DOHH2 (cell line): ENCODE measurements around the gene ZNF507.

Experiments used
- H3F3A ChIP-seq: fragments of 200-600 bp; sonication (generic), shearing (Covaris generic); 2 replicates; pipeline ENCODE4 v1.6.0; 2016; ENCODE audit warnings: antibody characterized with exemption, mild to moderate bottlenecking; ENCODE audit not compliant: control insufficient read depth, insufficient read depth
- H3K27ac ChIP-seq: fragments of 200-600 bp; sonication (generic); 2 replicates; pipeline ENCODE4 v1.5.1; 2014; ENCODE audit warnings: low read depth, mild to moderate bottlenecking, low read length, moderate library complexity
- H3K27me3 ChIP-seq: fragments of 200-600 bp; sonication (generic); 2 replicates; pipeline ENCODE4 v1.6.1; 2014; ENCODE audit warnings: mild to moderate bottlenecking, low read length, mixed read lengths; ENCODE audit not compliant: control insufficient read depth
- H3K36me3 ChIP-seq: fragments of 200-600 bp; sonication (generic); 2 replicates; pipeline ENCODE4 v1.6.1; 2014; ENCODE audit warnings: mild to moderate bottlenecking, low read length, moderate library complexity, mixed read lengths; ENCODE audit not compliant: control insufficient read depth
- H3K4me1 ChIP-seq: fragments of 200-600 bp; sonication (generic); 2 replicates; pipeline ENCODE4 v1.6.1; 2014; ENCODE audit warnings: mild to moderate bottlenecking, low read length, mixed read lengths; ENCODE audit not compliant: control insufficient read depth
- H3K4me2 ChIP-seq: fragments of 200-600 bp; sonication (generic); 2 replicates; pipeline ENCODE4 v1.6.0; 2014; ENCODE audit warnings: mild to moderate bottlenecking, low read length, moderate library complexity
- H3K4me3 ChIP-seq: fragments of 200-600 bp; sonication (generic); 2 replicates; pipeline ENCODE4 v1.5.1; 2014; ENCODE audit warnings: mild to moderate bottlenecking, low read length, mixed read lengths
- H3K79me2 ChIP-seq: fragments of 200-600 bp; sonication (generic); 2 replicates; pipeline ENCODE4 v1.6.1; 2014; ENCODE audit warnings: mild to moderate bottlenecking, low read length, mixed read lengths; ENCODE audit not compliant: control insufficient read depth
- H3K9me2 ChIP-seq: fragments of 200-600 bp; sonication (generic); replicated peaks from 2 replicates; pipeline ENCODE4 v1.6.1; 2014; ENCODE audit warnings: mild to moderate bottlenecking, low read length, mixed read lengths; ENCODE audit not compliant: control insufficient read depth
- H3K9me3 ChIP-seq: fragments of 200-600 bp; sonication (generic); 2 replicates; pipeline ENCODE4 v1.6.1; 2014; ENCODE audit warnings: antibody characterized with exemption, low read length, mixed read lengths; ENCODE audit not compliant: control insufficient read depth, insufficient read depth
- H4K20me1 ChIP-seq: fragments of 200-600 bp; sonication (generic); 2 replicates; pipeline ENCODE4 v1.6.0; 2014; ENCODE audit warnings: low read depth, mild to moderate bottlenecking, antibody characterized with exemption, low read length, moderate library complexity; ENCODE audit not compliant: control insufficient read depth, insufficient read depth
- CTCF ChIP-seq: fragments of 200-600 bp; sonication (generic); IDR thresholded peaks from one replicate; pipeline ENCODE4 v1.5.1; 2014; ENCODE audit warnings: antibody characterized with exemption, mild to moderate bottlenecking, low read depth, low read length; ENCODE audit not compliant: poor library complexity, severe bottlenecking
- EZH2phosphoT487 ChIP-seq: fragments of 200-600 bp; sonication (generic); IDR thresholded peaks from 2 replicates; pipeline ENCODE4 v1.6.1; 2017; ENCODE audit warnings: borderline replicate concordance, mild to moderate bottlenecking, antibody characterized with exemption, low read length, moderate library complexity, mixed read lengths

Gene ZNF507

DNA sequence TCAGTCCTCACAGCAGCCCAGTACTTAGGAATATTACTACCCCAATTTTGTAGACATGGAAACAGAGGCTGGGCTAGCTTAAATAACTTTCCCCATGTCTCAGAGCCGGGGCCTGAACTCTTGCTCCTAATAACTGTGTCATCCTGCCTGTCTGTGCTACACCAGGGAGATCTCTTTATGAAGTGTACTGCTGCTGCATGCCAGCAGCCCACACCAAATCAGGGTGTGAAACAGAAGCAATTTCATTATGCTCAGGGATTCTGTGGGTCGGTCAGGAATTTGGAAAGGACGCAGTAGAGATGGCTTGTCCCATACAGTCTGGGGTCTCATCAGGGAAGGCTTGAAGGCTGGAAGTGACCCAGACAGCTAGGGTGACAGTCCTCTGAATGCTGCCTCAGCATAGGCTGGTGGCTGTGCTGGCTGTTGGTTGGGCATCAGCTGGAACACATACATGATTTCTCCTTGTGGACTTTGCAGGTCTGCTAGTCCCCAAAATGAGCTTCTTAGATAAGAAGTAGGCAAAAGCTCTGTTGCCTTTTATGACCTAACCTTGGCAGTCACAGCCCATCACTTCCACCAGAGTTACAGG lies 22.6 kb downstream of the ZNF507 start:
- Histone ChIP-seq H3K27ac (no peak overlapping the region), H3K4me1 (no peaks in the 10 kb centered on the region), H3K27me3 (no peaks in the 10 kb centered on the region), H3K36me3 (peaks cover 77% of the 10 kb centered on the region), H3F3A (no peaks in the 10 kb centered on the region), H3K9me2 (no peaks in the 10 kb centered on the region), H4K20me1 (0 out of 2 replicates have a peak, but pooled peaks cover 5% of the 10 kb centered on the region), H3K4me3 (no peak overlapping the region), H3K79me2 (peaks cover 80% of the 10 kb centered on the region), H3K4me2 (no peak overlapping the region), H3K9me3 (no peaks in the 10 kb centered on the region)
- no peak for TF ChIP-seq EZH2phosphoT487
- no peak for TF ChIP-seq CTCF

GRCh38 chr19:32368787-32369186 lies 23.4 kb downstream of the ZNF507 start:
- Histone ChIP-seq H3F3A (no peaks in the 10 kb centered on the region), H3K79me2 (peaks cover 76% of the 10 kb centered on the region), H4K20me1 (0 out of 2 replicates have a peak, but pooled peaks cover 5% of the 10 kb centered on the region), H3K4me1 (no peaks in the 10 kb centered on the region), H3K36me3 (peaks cover 77% of the 10 kb centered on the region), H3K9me3 (no peaks in the 10 kb centered on the region), H3K9me2 (no peaks in the 10 kb centered on the region), H3K27me3 (no peaks in the 10 kb centered on the region), H3K4me3 (no peak overlapping the region), H3K27ac (no peak overlapping the region), H3K4me2 (no peak overlapping the region)
- no peak for TF ChIP-seq EZH2phosphoT487
- TF ChIP-seq CTCF, result no peak

- no peaks in the 10 kb centered on the region for H3K9me3 ChIP-seq
- H3F3A ChIP-seq, result no peaks in the 10 kb centered on the region
- H3K36me3 ChIP-seq, result peaks cover 68% of the 10 kb centered on the region
- H3K27ac ChIP-seq, result no peak overlapping the region
- H3K9me2 ChIP-seq, result no peaks in the 10 kb centered on the region
- H3K27me3 ChIP-seq, result no peaks in the 10 kb centered on the region
- H3K4me1 ChIP-seq, result no peaks in the 10 kb centered on the region
- no peak overlapping the region for H3K4me3 ChIP-seq
- no peak for TF ChIP-seq CTCF
- TF ChIP-seq EZH2phosphoT487, result no peak
- H4K20me1 ChIP-seq, result 0 out of 2 replicates have a peak, but pooled peaks cover 4% of the 10 kb centered on the region
- no peak overlapping the region for H3K4me2 ChIP-seq
- H3K79me2 ChIP-seq, result peaks cover 40% of the 10 kb centered on the region
Observed at GRCh38 chr19:32372726-32373517, 27.5 kb downstream of the ZNF507 start.
